Measurements from ENCODE around the gene FICD. TPM values are rescaled to one million over a fixed set of nuclear protein-coding genes. Genes with fewer than 3 reads are reported as not detected.

The FICD gene
- total and polyA plus RNA-seq, 9 of the 15 experiments (the other 6 are each of a cell fraction or from before 2014, with no cell fraction given), result 0.88 to 4.5 (median 1.9) TPM

DNA sequence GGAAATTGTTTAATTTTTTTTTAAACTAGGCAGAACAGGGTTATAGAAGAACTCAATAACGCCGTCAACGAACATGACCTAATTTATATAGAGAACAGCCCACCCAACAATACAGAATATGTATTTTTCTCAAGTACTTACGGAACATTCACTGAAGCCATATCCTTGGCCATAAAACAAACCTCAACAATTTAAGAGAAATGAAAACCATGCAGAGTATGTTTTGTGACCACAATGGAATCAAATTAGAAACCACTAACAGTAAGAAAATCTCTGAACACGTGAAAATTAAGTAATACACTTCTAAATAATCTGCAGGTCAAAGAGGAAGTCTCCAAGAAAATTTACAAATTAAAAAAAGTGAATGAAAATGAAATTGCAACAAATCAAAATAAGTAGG lies 36.5 kb downstream of the FICD start:
- Histone ChIP-seq H3K27me3 (ENCODE audit: control insufficient read depth in 2 of 2, insufficient read depth in 2 of 2, low read length in 2 of 2) (no peaks in the 10 kb centered on the region), H3K36me3 (ENCODE audit: control insufficient read depth, insufficient read depth, low read length) (peaks cover 73% of the 10 kb centered on the region), H4K20me1 (replicated peaks; ENCODE audit: control insufficient read depth, insufficient read depth, low read length) (peaks cover 8% of the 10 kb centered on the region; the same call in 1 of the 2 replicates), H3K9ac (ENCODE audit: insufficient read depth in 1 of 2, low read depth in 2 of 2, low read length in 2 of 2) (no peak overlapping the region), H3K9me3 (replicated peaks; ENCODE audit: control insufficient read depth, insufficient read depth, low read depth, low read length) (no peaks in the 10 kb centered on the region), H3K4me1 (replicated peaks in 1 of 2; ENCODE audit: control insufficient read depth in 2 of 2, insufficient read depth in 2 of 2, low read length in 2 of 2) (peaks cover 2 to 3% of the 10 kb centered on the region in 2 experiments; a peak in 2 of 5 replicates), H3K4me2 (ENCODE audit: insufficient read depth, low read length) (no peak overlapping the region), H2AFZ (ENCODE audit: low read depth, low read length) (no peak overlapping the region), H3K79me2 (ENCODE audit: control insufficient read depth, insufficient read depth, low read length) (peaks cover 91% of the 10 kb centered on the region), H3K9me1 (ENCODE audit: control insufficient read depth, insufficient read depth, low read length) (peaks cover 3% of the 10 kb centered on the region), H3K4me3 (no peak overlapping the region), H3K27ac (ENCODE audit: extremely low read depth, low read depth, low read length) (no peak overlapping the region)
- ATAC-seq (no peak), FAIRE-seq (no peak), DNase-seq (ENCODE audit: extremely low read depth in 1 of 4, low spot score in 3 of 4) (no peak)
- CTCF ChIA-PET (ENCODE audit: low intra/inter-chr PET ratio), result interaction anchor here (0.7 kb wide), 1 partner anchor 11 kb away, joined by 4 read pairs; no protein-coding TSS in a partner anchor
- POLR2A ChIA-PET, result interaction anchor here (1.2 kb wide), 1 partner anchor 9 kb away, joined by 3 read pairs; the partner anchor contains the start of gene SART3
- intact Hi-C loops (cut with micrococcal nuclease), result no loop called here
- in situ Hi-C loops (cut with MboI), result no loop called here
- WGBS (ENCODE audit: insufficient coverage, low coverage, missing lambda C conversion rate), result 85% methylated on average over 5 of the region's 5 CpGs
- no TSS peak for BruUV-seq (replicated peaks)
- TF ChIP-seq ZNF282 (CRISPR knock-in tag; IDR thresholded peaks at IDR 0.05), result no peak
- TF ChIP-seq U2AF1 (optimal IDR thresholded peaks at IDR 0.05; ENCODE audit: low read depth, low read length), result no peak
- TF ChIP-seq ARID4B (CRISPR knock-in tag; IDR thresholded peaks at IDR 0.05), result no peak
- no peak for TF ChIP-seq ZBED1 (IDR thresholded peaks at IDR 0.05)
- TF ChIP-seq ATF4 (CRISPR knock-in tag; IDR thresholded peaks at IDR 0.05), result no peak
- no peak for TF ChIP-seq ZNF764 (CRISPR knock-in tag; IDR thresholded peaks at IDR 0.05; ENCODE audit: low read depth)
- TF ChIP-seq POLR3A (IDR thresholded peaks at IDR 0.05; ENCODE audit: borderline replicate concordance, extremely low read depth, insufficient read depth, insufficient read length), result no peak
- no peak for TF ChIP-seq HDAC2 (IDR thresholded peaks at IDR 0.05)
- no peak for TF ChIP-seq BRF1 (IDR thresholded peaks at IDR 0.05; ENCODE audit: borderline replicate concordance, extremely low read depth, insufficient read length)
- TF ChIP-seq KLF6 (CRISPR knock-in tag; IDR thresholded peaks at IDR 0.05; ENCODE audit: borderline replicate concordance), result no peak
- TF ChIP-seq L3MBTL2 (IDR thresholded peaks at IDR 0.05), result no peak
- TF ChIP-seq PBX2 (CRISPR knock-in tag; IDR thresholded peaks at IDR 0.05; ENCODE audit: low read depth), result no peak
- no peak for TF ChIP-seq PBX2 (tag; conservative IDR thresholded peaks at IDR 0.05; ENCODE audit: low read depth)
- no peak for TF ChIP-seq RBM39 (optimal IDR thresholded peaks at IDR 0.05; ENCODE audit: low read depth, low read length)
- no peak for TF ChIP-seq GTF2A2 (tag; IDR thresholded peaks at IDR 0.05)
- no peak for TF ChIP-seq SMARCA4 (IDR thresholded peaks at IDR 0.05)
- no peak for TF ChIP-seq ZNF717 (CRISPR knock-in tag; IDR thresholded peaks at IDR 0.05)

Measured in K562 (cell line).